HCT116 (cell line): Measurements from ENCODE around the gene ZNF789. TPM values are rescaled to one million over a fixed set of nuclear protein-coding genes. Genes with fewer than 3 reads are reported as not detected.

Source experiments
- ATAC-seq: fragments of 200-7000 bp; cut with Tn5 transposase; 2 replicates; pipeline ENCODE4 v1.9.1; 2020; ENCODE audit warnings: mild to moderate bottlenecking, moderate library complexity
- BruUV-seq: library from RNA; stranded (reverse); fragments of 400-500 nt; replicated peaks from 2 replicates; lab custom pipeline; 2021; lab: Mats Ljungman, UMichigan
- CTCF ChIA-PET: fragments of 300-600 bp; sonication (Branson Sonifier 250); formaldehyde crosslinking; loops from one replicate; lab custom pipeline; 2021; ENCODE audit warnings: antibody characterized with exemption; lab: Charles Lee
- POLR2A ChIA-PET: fragments of 300-600, 350-600 bp; sonication (Branson Sonifier 250); formaldehyde crosslinking; loops from one replicate; lab custom pipeline; 2021; ENCODE audit warnings: antibody characterized with exemption; lab: Charles Lee
- RAD21 ChIA-PET, 2 experiments: fragments of 300-600 bp; sonication (Branson Sonifier 250); formaldehyde crosslinking; loops; one replicate each; lab custom pipeline; 2023; ENCODE audit warnings: low total read pairs in 2 of 2; ENCODE audit not compliant: uncharacterized antibody in 2 of 2, unreplicated experiment in 2 of 2, low non-redundant PET in 1 of 2; lab: Charles Lee
- DNase-seq: peaks from one replicate; pipeline ENCODE4 v3.0.0-alpha.2; 2010; ENCODE audit warnings: low read depth, low spot score
- H2AFZ ChIP-seq: fragments of 200-600 bp; shearing (Covaris generic), sonication (generic); 2 replicates; pipeline ENCODE4 v1.6.1; 2017; ENCODE audit warnings: low read depth, mixed run types, mixed read lengths, antibody characterized with exemption, low read length; ENCODE audit not compliant: poor library complexity, severe bottlenecking
- H3K27ac ChIP-seq: 2 replicates; pipeline ENCODE4 v1.5.1; 2012; ENCODE audit warnings: low read depth, low read length
- H3K27me3 ChIP-seq: fragments of 200-600 bp; sonication (generic); 2 replicates; pipeline ENCODE4 v1.6.1; 2016; ENCODE audit warnings: mixed run types, low read length, mixed read lengths; ENCODE audit not compliant: insufficient read depth
- H3K36me3 ChIP-seq, 2 experiments: fragments of 200-500 bp in 1 of 2; fragments of 200-600 bp in 1 of 2; sonication (Bioruptor generic) in 1 of 2; sonication (generic) in 1 of 2; 2 replicates each; pipeline versions ENCODE4 v1.5.1 to v1.6.1; 2014 to 2016; ENCODE audit warnings: low read length in 2 of 2, inconsistent platforms in 1 of 2, mixed read lengths in 1 of 2, mixed run types in 1 of 2; ENCODE audit not compliant: insufficient read depth in 2 of 2, control insufficient read depth in 1 of 2
- H3K4me1 ChIP-seq, 2 experiments: fragments of 200-600 bp in 1 of 2; sonication (generic) in 1 of 2; 2 replicates each; pipeline versions ENCODE4 v1.5.1 to v1.6.1; 2012 to 2017; ENCODE audit warnings: low read length in 2 of 2, inconsistent platforms in 1 of 2, mild to moderate bottlenecking in 1 of 2, mixed read lengths in 1 of 2, mixed run types in 1 of 2, moderate library complexity in 1 of 2; ENCODE audit not compliant: insufficient read depth in 2 of 2, control insufficient read depth in 1 of 2
- H3K4me2 ChIP-seq: fragments of 200-600 bp; sonication (generic); 2 replicates; pipeline ENCODE4 v1.6.1; 2017; ENCODE audit warnings: mixed run types, low read length, mixed read lengths
- H3K4me3 ChIP-seq, 2 experiments: fragments of 200-600 bp in 1 of 2; sonication (generic) in 1 of 2; replicated peaks in 1 of 2; 2 replicates each; pipeline ENCODE4 v1.5.1; 2011 to 2016; ENCODE audit warnings: low read length in 2 of 2, control low read depth in 1 of 2, low read depth in 1 of 2, mild to moderate bottlenecking in 1 of 2, mixed read lengths in 1 of 2, mixed run types in 1 of 2
- H3K79me2 ChIP-seq: fragments of 200-600 bp; sonication (generic); 2 replicates; pipeline ENCODE4 v1.6.1; 2017; ENCODE audit warnings: mild to moderate bottlenecking, mixed run types, low read length, moderate library complexity, mixed read lengths; ENCODE audit not compliant: insufficient read depth
- H3K9ac ChIP-seq: fragments of 200-600 bp; sonication (generic); 2 replicates; pipeline ENCODE4 v1.6.1; 2016; ENCODE audit warnings: low read length, mixed read lengths
- H3K9me2 ChIP-seq: fragments of 200-600 bp; sonication (generic), shearing (Covaris generic); 2 replicates; pipeline ENCODE4 v1.6.1; 2017; ENCODE audit warnings: mixed run types, mild to moderate bottlenecking, moderate library complexity; ENCODE audit not compliant: insufficient read depth
- H3K9me3 ChIP-seq, 2 experiments: fragments of 200-500 bp in 1 of 2; fragments of 200-600 bp in 1 of 2; sonication (Bioruptor generic) in 1 of 2; sonication (generic) in 1 of 2; 2 replicates each; pipeline ENCODE4 v1.6.1; 2014 to 2017; ENCODE audit warnings: low read length in 2 of 2, mixed read lengths in 2 of 2, inconsistent platforms in 1 of 2, low read depth in 1 of 2, mild to moderate bottlenecking in 1 of 2, mixed run types in 1 of 2, moderate library complexity in 1 of 2; ENCODE audit not compliant: control insufficient read depth in 1 of 2, insufficient read depth in 1 of 2
- H4K20me1 ChIP-seq: fragments of 200-600 bp; sonication (generic), shearing (Covaris generic); 2 replicates; pipeline ENCODE4 v1.6.1; 2017; ENCODE audit warnings: mixed run types, mild to moderate bottlenecking, moderate library complexity; ENCODE audit not compliant: insufficient read depth
- CBX3 ChIP-seq: IDR thresholded peaks from 2 replicates; pipeline ENCODE4 v1.6.1; 2012; ENCODE audit warnings: low read depth
- CEBPB ChIP-seq: IDR thresholded peaks from 2 replicates; pipeline ENCODE4 v1.6.1; 2012; ENCODE audit warnings: low read depth
- EGR1 ChIP-seq: IDR thresholded peaks from 2 replicates; pipeline ENCODE4 v1.6.1; 2012; ENCODE audit warnings: low read depth
- ELF1 ChIP-seq: IDR thresholded peaks from 2 replicates; pipeline ENCODE4 v1.6.1; 2012; ENCODE audit warnings: low read depth, borderline replicate concordance
- EZH2 ChIP-seq: fragments of 200-600 bp; sonication (generic); IDR thresholded peaks from 2 replicates; pipeline ENCODE4 v1.6.1; 2017; ENCODE audit warnings: antibody characterized with exemption, mixed run types
- EZH2phosphoT487 ChIP-seq: fragments of 200-600 bp; IDR thresholded peaks from 2 replicates; pipeline ENCODE4 v1.6.1; 2018; ENCODE audit warnings: antibody characterized with exemption, borderline replicate concordance
- FOSL1 ChIP-seq: IDR thresholded peaks from 2 replicates; pipeline ENCODE4 v1.6.1; 2012; ENCODE audit warnings: low read depth
- POLR2A ChIP-seq: IDR thresholded peaks from 2 replicates; pipeline ENCODE4 v1.7.0; 2011; ENCODE audit warnings: borderline replicate concordance; ENCODE audit not compliant: insufficient read depth, insufficient read length; ENCODE audit errors: extremely low read depth
- POLR2AphosphoS5 ChIP-seq: IDR thresholded peaks from 2 replicates; pipeline ENCODE4 v1.6.1; 2011; ENCODE audit warnings: mild to moderate bottlenecking, low read depth, low read length, moderate library complexity
- RAD21 ChIP-seq: IDR thresholded peaks from 2 replicates; pipeline ENCODE4 v1.6.1; 2012; ENCODE audit warnings: low read depth, mild to moderate bottlenecking
- SIN3A ChIP-seq: IDR thresholded peaks from 2 replicates; pipeline ENCODE4 v1.6.1; 2012; ENCODE audit warnings: low read depth
- SP1 ChIP-seq: IDR thresholded peaks from 2 replicates; pipeline ENCODE4 v1.6.1; 2012; ENCODE audit warnings: low read depth
- TCF7L2 ChIP-seq: IDR thresholded peaks from 2 replicates; pipeline ENCODE4 v1.7.0; 2011; ENCODE audit warnings: borderline replicate concordance, inconsistent platforms; ENCODE audit not compliant: insufficient read depth, insufficient read length; ENCODE audit errors: extremely low read depth
- ZFX ChIP-seq: fragments of 450-650 bp; IDR thresholded peaks from 2 replicates; pipeline ENCODE4 v1.6.1; 2017
- ZNF274 ChIP-seq: fragments of 200-500 bp; sonication (Bioruptor generic); IDR thresholded peaks from 2 replicates; pipeline ENCODE4 v1.6.1; 2014; ENCODE audit warnings: mild to moderate bottlenecking, low read depth, low read length, inconsistent platforms
- intact Hi-C: fragments of 100-400 bp; cut with micrococcal nuclease; formaldehyde crosslinking; loops from 2 replicates; pipeline ENCODE4 v1.10.0; 2022
- total RNA-seq: library from RNA; stranded (reverse); gene quantifications from one replicate; pipeline ENCODE4 v1.2.1, GENCODE V29; 2021; ENCODE audit not compliant: unreplicated experiment
- TF ChIP-seq, protein P1 (sequence below): IDR thresholded peaks from 2 replicates; pipeline ENCODE4 v1.6.1; 2011; ENCODE audit warnings: mild to moderate bottlenecking, low read length, moderate library complexity; ENCODE audit not compliant: insufficient replicate concordance; ENCODE audit errors: extremely low read depth
- TF ChIP-seq, protein P2 (sequence below), 3 experiments: fragments of 200-600 bp in 1 of 3; sonication (generic) in 1 of 3; IDR thresholded peaks in 2 of 3; conservative IDR thresholded peaks in 1 of 3; 2 replicates each; pipeline ENCODE4 v1.5.1; 2012 to 2017; ENCODE audit warnings: low read depth in 2 of 3, low read length in 2 of 3, antibody characterized with exemption in 1 of 3, borderline replicate concordance in 1 of 3, control low read depth in 1 of 3, mild to moderate bottlenecking in 1 of 3, mixed read lengths in 1 of 3, mixed run types in 1 of 3, moderate library complexity in 1 of 3; ENCODE audit not compliant: insufficient read depth in 1 of 3
- TF ChIP-seq, protein P3 (sequence below): IDR thresholded peaks from 2 replicates; pipeline ENCODE4 v1.6.1; 2012
- TF ChIP-seq, protein P4 (sequence below): IDR thresholded peaks from 2 replicates; pipeline ENCODE4 v1.6.1; 2012; ENCODE audit warnings: low read depth
- TF ChIP-seq, protein P5 (sequence below): IDR thresholded peaks from 2 replicates; pipeline ENCODE4 v1.6.1; 2012

ZNF789 gene
- total RNA-seq, 1 experiment from 2014 or later = 8.2 TPM

DNA sequence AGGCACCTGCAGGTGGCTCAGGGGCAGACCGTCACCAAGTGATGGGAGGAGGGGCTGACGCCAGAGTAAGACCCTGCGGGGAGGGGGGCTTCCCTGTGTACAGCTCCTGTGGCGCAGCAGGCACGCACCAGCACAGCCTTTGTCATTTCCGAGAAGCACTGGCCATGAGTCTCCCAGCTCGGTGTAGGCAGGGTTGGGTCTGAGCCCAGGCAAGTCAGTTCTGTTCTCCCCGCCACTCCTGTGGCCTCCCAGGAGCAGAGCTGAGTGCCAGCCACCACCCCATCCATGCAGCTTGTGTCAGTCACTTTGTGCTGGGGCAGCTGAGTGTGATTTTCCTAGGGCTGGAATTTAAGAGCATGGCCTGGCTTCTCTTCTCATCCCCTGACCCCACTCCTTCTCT, 20.8 kb upstream of the ZNF789 start:
- Histone ChIP-seq H3K9me2 (no peaks in the 10 kb centered on the region), H3K79me2 (peaks cover 20% of the 10 kb centered on the region; the same call in 1 of the 2 replicates), H3K4me3 (no peak overlapping the region), H3K4me2 (no peak overlapping the region), H3K9me3 (no peaks in the 10 kb centered on the region), H2AFZ (no peak overlapping the region), H3K9ac (no peak overlapping the region), H3K4me1 (no peaks in the 10 kb centered on the region), H3K27ac (no peak overlapping the region), H3K27me3 (no peaks in the 10 kb centered on the region), H3K36me3 (peaks cover 41 to 57% of the 10 kb centered on the region in 2 experiments; a peak in 3 of 4 replicates), H4K20me1 (no peaks in the 10 kb centered on the region)
- BruUV-seq = no TSS peak
- ATAC-seq = no peak
- TF ChIP-seq POLR2A (no peak), ZNF274 (no peak), EZH2 (no peak), SIN3A (no peak), ELF1 (no peak), POLR2AphosphoS5 (no peak), RAD21 (no peak), EGR1 (no peak), SP1 (no peak), EZH2phosphoT487 (no peak), TCF7L2 (no peak), ZFX (no peak), CEBPB (no peak), CBX3 (no peak), FOSL1 (no peak)
- TF ChIP-seq, protein P1, sequence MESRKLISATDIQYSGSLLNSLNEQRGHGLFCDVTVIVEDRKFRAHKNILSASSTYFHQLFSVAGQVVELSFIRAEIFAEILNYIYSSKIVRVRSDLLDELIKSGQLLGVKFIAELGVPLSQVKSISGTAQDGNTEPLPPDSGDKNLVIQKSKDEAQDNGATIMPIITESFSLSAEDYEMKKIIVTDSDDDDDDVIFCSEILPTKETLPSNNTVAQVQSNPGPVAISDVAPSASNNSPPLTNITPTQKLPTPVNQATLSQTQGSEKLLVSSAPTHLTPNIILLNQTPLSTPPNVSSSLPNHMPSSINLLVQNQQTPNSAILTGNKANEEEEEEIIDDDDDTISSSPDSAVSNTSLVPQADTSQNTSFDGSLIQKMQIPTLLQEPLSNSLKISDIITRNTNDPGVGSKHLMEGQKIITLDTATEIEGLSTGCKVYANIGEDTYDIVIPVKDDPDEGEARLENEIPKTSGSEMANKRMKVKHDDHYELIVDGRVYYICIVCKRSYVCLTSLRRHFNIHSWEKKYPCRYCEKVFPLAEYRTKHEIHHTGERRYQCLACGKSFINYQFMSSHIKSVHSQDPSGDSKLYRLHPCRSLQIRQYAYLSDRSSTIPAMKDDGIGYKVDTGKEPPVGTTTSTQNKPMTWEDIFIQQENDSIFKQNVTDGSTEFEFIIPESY = no peak
- TF ChIP-seq, protein P2, sequence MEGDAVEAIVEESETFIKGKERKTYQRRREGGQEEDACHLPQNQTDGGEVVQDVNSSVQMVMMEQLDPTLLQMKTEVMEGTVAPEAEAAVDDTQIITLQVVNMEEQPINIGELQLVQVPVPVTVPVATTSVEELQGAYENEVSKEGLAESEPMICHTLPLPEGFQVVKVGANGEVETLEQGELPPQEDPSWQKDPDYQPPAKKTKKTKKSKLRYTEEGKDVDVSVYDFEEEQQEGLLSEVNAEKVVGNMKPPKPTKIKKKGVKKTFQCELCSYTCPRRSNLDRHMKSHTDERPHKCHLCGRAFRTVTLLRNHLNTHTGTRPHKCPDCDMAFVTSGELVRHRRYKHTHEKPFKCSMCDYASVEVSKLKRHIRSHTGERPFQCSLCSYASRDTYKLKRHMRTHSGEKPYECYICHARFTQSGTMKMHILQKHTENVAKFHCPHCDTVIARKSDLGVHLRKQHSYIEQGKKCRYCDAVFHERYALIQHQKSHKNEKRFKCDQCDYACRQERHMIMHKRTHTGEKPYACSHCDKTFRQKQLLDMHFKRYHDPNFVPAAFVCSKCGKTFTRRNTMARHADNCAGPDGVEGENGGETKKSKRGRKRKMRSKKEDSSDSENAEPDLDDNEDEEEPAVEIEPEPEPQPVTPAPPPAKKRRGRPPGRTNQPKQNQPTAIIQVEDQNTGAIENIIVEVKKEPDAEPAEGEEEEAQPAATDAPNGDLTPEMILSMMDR (IDR thresholded peaks at IDR 0.05 in 2 of 3, conservative IDR thresholded peaks at IDR 0.05 in 1 of 3; ENCODE audit: borderline replicate concordance in 1 of 3, insufficient read depth in 1 of 3, low read depth in 2 of 3, low read length in 2 of 3) = no peak
- TF ChIP-seq, protein P3, sequence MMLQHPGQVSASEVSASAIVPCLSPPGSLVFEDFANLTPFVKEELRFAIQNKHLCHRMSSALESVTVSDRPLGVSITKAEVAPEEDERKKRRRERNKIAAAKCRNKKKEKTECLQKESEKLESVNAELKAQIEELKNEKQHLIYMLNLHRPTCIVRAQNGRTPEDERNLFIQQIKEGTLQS = no peak
- TF ChIP-seq, protein P4, sequence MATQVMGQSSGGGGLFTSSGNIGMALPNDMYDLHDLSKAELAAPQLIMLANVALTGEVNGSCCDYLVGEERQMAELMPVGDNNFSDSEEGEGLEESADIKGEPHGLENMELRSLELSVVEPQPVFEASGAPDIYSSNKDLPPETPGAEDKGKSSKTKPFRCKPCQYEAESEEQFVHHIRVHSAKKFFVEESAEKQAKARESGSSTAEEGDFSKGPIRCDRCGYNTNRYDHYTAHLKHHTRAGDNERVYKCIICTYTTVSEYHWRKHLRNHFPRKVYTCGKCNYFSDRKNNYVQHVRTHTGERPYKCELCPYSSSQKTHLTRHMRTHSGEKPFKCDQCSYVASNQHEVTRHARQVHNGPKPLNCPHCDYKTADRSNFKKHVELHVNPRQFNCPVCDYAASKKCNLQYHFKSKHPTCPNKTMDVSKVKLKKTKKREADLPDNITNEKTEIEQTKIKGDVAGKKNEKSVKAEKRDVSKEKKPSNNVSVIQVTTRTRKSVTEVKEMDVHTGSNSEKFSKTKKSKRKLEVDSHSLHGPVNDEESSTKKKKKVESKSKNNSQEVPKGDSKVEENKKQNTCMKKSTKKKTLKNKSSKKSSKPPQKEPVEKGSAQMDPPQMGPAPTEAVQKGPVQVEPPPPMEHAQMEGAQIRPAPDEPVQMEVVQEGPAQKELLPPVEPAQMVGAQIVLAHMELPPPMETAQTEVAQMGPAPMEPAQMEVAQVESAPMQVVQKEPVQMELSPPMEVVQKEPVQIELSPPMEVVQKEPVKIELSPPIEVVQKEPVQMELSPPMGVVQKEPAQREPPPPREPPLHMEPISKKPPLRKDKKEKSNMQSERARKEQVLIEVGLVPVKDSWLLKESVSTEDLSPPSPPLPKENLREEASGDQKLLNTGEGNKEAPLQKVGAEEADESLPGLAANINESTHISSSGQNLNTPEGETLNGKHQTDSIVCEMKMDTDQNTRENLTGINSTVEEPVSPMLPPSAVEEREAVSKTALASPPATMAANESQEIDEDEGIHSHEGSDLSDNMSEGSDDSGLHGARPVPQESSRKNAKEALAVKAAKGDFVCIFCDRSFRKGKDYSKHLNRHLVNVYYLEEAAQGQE = no peak
- TF ChIP-seq, protein P5, sequence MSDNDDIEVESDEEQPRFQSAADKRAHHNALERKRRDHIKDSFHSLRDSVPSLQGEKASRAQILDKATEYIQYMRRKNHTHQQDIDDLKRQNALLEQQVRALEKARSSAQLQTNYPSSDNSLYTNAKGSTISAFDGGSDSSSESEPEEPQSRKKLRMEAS = no peak
- no peak for DNase-seq
- ChIA-PET RAD21 (no interaction called here), POLR2A (no interaction called here), CTCF (no interaction called here)
- intact Hi-C loops = no loop called here
